ENCODE data around the gene KCNH4. TPM values are rescaled to one million over a fixed set of nuclear protein-coding genes. Genes with fewer than 3 reads are reported as not detected.

The KCNH4 gene
- total and polyA plus RNA-seq, 2 experiments from 2014 or later = 0.17 to 0.23 TPM

DNA sequence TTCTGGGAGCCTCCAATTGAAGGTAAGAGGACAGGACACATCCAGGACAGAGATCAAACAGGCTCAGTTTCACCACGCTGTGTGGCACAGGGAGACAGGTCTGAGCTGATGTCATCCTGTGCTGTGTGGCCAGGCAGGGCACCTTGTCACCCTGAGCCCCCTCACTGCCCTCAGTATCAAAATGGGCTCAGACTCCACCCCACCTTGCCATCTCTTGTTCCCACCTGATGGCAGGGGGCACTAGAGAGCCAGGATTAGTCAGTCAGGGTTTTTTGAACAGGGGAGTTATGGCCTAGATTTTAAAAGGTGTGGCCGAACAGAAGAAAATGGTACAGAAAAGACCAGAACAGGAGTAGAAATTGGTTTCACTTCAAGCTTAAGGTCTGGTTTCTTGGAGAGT lies 62.4 kb downstream of the KCNH4 start:
- H3K36me3 ChIP-seq (replicated peaks; ENCODE audit: insufficient read depth, low read depth) = no peaks in the 10 kb centered on the region
- no peaks in the 10 kb centered on the region for H3K9me3 ChIP-seq (ENCODE audit: low read depth)
- H3K27me3 ChIP-seq = no peaks in the 10 kb centered on the region
- no peaks in the 10 kb centered on the region for H3K79me2 ChIP-seq
- no peaks in the 10 kb centered on the region for H4K20me1 ChIP-seq (ENCODE audit: insufficient read depth, poor library complexity, severe bottlenecking)
- peaks cover 7% of the 10 kb centered on the region for H3K4me1 ChIP-seq (ENCODE audit: insufficient read depth)
- H3K9me2 ChIP-seq (replicated peaks; ENCODE audit: insufficient read depth) = no peaks in the 10 kb centered on the region
- H3K27ac ChIP-seq = no peak overlapping the region
- TF ChIP-seq EZH2phosphoT487 (IDR thresholded peaks at IDR 0.05; ENCODE audit: low read depth, severe bottlenecking, unreplicated experiment) (no peak), EZH2 (IDR thresholded peaks at IDR 0.05; ENCODE audit: borderline replicate concordance) (no peak)
- TF ChIP-seq, protein P1, sequence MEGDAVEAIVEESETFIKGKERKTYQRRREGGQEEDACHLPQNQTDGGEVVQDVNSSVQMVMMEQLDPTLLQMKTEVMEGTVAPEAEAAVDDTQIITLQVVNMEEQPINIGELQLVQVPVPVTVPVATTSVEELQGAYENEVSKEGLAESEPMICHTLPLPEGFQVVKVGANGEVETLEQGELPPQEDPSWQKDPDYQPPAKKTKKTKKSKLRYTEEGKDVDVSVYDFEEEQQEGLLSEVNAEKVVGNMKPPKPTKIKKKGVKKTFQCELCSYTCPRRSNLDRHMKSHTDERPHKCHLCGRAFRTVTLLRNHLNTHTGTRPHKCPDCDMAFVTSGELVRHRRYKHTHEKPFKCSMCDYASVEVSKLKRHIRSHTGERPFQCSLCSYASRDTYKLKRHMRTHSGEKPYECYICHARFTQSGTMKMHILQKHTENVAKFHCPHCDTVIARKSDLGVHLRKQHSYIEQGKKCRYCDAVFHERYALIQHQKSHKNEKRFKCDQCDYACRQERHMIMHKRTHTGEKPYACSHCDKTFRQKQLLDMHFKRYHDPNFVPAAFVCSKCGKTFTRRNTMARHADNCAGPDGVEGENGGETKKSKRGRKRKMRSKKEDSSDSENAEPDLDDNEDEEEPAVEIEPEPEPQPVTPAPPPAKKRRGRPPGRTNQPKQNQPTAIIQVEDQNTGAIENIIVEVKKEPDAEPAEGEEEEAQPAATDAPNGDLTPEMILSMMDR (IDR thresholded peaks at IDR 0.05; ENCODE audit: poor library complexity) = peak; percentile 26
- WGBS (ENCODE audit: low lambda C conversion rate, missing lambda C conversion rate) = 95% methylated on average over 2 of the region's 2 CpGs
- DNase-seq (ENCODE audit: low spot score) = no peak
- H2AFZ ChIP-seq = no peak overlapping the region
- no peak overlapping the region for H3K4me2 ChIP-seq
- no peak overlapping the region for H3K4me3 ChIP-seq

- Histone ChIP-seq H2AFZ (no peak overlapping the region), H3K4me1 (ENCODE audit: insufficient read depth) (peaks cover 7% of the 10 kb centered on the region), H3K27me3 (no peaks in the 10 kb centered on the region), H3K27ac (no peak overlapping the region), H3K79me2 (no peaks in the 10 kb centered on the region), H3K4me3 (no peak overlapping the region), H4K20me1 (ENCODE audit: insufficient read depth, poor library complexity, severe bottlenecking) (no peaks in the 10 kb centered on the region), H3K4me2 (no peak overlapping the region), H3K9me2 (replicated peaks; ENCODE audit: insufficient read depth) (no peaks in the 10 kb centered on the region), H3K9me3 (ENCODE audit: low read depth) (no peaks in the 10 kb centered on the region), H3K36me3 (replicated peaks; ENCODE audit: insufficient read depth, low read depth) (no peaks in the 10 kb centered on the region)
- no peak for DNase-seq (ENCODE audit: low spot score)
- WGBS (ENCODE audit: low lambda C conversion rate, missing lambda C conversion rate) = 97% methylated on average over 3 of the region's 4 CpGs
- TF ChIP-seq, protein P1 (IDR thresholded peaks at IDR 0.05; ENCODE audit: poor library complexity) = no peak
- TF ChIP-seq EZH2 (IDR thresholded peaks at IDR 0.05; ENCODE audit: borderline replicate concordance) (no peak), EZH2phosphoT487 (IDR thresholded peaks at IDR 0.05; ENCODE audit: low read depth, severe bottlenecking, unreplicated experiment) (no peak)
Measured at GRCh38 chr17:42118126-42118510, 62.8 kb downstream of the KCNH4 start.

DNA sequence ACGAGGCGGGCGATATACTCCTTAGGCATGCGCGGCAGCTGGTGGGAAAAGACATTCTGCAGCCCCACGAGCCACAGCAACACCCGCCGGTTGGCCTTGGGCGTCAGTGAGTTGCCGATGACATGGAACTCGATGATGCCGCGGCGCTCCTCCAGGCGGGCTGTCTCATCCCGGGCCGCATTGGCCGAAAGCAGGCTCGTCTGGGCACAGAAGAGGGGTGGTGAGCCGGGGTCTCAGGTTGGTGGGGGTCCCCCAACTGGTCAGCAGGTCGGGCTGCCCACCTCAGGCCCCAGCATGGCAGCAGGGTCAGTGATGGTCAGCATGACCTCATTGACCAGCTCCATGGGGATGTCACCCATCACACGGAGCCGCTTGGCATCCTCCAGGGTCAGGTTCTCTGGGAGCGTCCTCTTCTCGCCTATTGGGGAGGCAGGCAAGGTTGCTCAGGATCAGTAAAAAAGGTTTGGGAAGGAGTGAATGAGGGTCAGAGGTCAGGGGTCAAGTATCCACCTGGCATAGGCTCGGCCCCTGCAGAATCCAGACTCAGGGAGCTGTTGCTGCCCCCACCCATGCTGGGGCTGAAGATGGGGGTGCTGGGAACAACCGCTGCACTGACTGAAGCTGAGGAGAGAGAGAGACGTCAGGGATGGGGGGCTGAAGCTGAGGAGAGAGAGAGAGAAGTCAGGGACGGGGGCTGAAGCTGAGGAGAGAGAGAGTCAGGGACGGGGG lies 63.4 kb downstream of the KCNH4 start:
- Histone ChIP-seq H3K4me2 (no peak overlapping the region), H3K4me1 (ENCODE audit: insufficient read depth) (peaks cover 7% of the 10 kb centered on the region), H4K20me1 (ENCODE audit: insufficient read depth, poor library complexity, severe bottlenecking) (no peaks in the 10 kb centered on the region), H3K27ac (no peak overlapping the region), H3K36me3 (replicated peaks; ENCODE audit: insufficient read depth, low read depth) (no peaks in the 10 kb centered on the region), H3K79me2 (no peaks in the 10 kb centered on the region), H3K4me3 (no peak overlapping the region), H2AFZ (no peak overlapping the region), H3K9me3 (ENCODE audit: low read depth) (no peaks in the 10 kb centered on the region), H3K27me3 (no peaks in the 10 kb centered on the region), H3K9me2 (replicated peaks; ENCODE audit: insufficient read depth) (no peaks in the 10 kb centered on the region)
- TF ChIP-seq EZH2 (IDR thresholded peaks at IDR 0.05; ENCODE audit: borderline replicate concordance) = no peak
- TF ChIP-seq, protein P1 (IDR thresholded peaks at IDR 0.05; ENCODE audit: poor library complexity) = no peak
- no peak for TF ChIP-seq EZH2phosphoT487 (IDR thresholded peaks at IDR 0.05; ENCODE audit: low read depth, severe bottlenecking, unreplicated experiment)
- 92% methylated on average over 27 of the region's 30 CpGs for WGBS (ENCODE audit: low lambda C conversion rate, missing lambda C conversion rate)
- DNase-seq (ENCODE audit: low spot score) = no peak
